Non-pigmented ciliary epithelial cell (primary cell): ENCODE measurements around the gene PEAK1.
"Not testable (repeated sequence)": the region's sequence is repeated elsewhere in the genome, so short reads cannot be mapped to it uniquely, and the experiment has no call there.

Experiments
- DNase-seq: peaks from one replicate; pipeline ENCODE4 v3.0.0-alpha.2; 2010; ENCODE audit warnings: low read depth

PEAK1 gene

DNA sequence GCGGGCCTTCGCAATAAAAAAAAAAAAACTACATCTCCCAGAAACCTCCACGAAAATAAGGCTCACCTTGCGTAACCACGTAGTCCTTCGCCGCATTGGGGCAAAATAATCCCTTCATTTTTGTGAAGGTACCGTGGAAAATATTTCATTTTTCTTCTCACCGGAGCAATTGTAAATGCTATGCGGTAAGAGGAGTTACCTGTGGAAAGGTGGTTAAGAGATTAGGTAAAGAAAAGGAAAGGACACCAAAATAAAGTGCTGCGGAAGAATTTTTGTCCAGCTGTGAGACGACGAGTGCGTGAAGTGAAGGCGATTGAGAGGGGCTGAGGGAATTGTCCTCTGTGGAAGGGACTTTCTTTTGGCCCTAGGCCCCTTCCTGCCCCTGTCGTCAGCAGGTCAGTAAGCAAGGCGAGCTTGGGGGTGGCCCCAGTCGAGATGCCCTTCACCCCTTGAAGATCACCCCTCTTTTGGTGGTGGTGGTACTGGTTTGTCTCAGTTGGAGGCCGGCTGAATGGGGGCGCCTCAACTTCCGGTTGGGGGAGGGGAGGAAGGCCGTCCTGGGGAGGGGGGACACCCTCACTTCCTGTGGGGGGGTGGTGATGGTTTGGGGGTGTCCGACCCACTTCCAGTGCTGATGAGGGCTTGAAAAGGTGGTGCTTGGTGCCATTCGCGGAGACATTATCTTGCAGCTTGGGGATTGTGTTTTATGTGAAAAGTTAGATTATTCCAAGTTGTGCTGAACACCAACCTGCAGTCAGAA is 886 bp upstream of the PEAK1 start, which contains the start of gene HMG20A:
TSS of gene HMG20A (plus strand) at position 279 of the 760 bp plus-strand sequence. CDS start 37,520 bp downstream, outside the sequence.
- no peak for DNase-seq

DNA sequence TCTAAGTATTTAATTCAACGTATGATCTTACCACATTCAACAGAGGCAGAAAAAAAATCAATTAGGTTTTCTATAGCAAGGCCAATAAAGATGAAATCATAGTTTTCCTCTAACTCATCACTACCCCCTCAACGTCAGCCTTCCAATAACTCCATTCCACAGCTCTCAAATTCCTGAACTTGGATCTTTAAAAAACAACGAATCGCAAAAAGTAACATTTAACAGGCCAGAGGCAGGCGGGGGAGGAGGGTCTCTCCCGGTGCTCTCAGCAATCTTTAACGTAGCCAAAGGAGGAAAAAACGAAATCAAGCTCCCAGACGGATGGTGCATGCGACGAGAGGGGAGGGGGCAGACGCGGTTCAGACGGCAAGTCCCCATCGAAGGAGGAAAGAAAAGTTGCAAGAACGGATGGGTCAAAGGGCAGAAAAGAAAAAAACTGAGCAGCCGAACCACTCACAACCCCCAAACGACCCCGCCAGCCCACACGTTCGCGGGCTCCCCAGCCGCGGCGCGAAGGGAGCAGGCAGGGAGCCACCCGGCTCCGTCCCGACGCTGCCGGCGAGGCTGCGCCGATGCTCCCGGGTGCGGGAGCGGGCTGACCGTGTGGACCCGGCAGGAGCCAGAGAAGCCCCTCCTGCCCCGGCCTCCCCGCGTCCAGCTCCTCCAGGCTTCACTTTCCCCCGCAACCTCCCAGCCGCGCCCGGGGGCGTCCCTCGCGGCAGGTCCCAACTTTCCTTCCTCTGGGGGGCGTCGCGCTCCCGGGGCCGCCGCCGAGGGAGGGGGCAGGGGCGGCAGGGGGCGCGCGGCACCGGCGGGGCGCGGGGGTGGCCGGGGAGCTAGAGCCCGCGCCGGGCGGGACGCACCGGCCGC is 703 bp downstream of the PEAK1 start:
- DNase-seq = no peak

DNA sequence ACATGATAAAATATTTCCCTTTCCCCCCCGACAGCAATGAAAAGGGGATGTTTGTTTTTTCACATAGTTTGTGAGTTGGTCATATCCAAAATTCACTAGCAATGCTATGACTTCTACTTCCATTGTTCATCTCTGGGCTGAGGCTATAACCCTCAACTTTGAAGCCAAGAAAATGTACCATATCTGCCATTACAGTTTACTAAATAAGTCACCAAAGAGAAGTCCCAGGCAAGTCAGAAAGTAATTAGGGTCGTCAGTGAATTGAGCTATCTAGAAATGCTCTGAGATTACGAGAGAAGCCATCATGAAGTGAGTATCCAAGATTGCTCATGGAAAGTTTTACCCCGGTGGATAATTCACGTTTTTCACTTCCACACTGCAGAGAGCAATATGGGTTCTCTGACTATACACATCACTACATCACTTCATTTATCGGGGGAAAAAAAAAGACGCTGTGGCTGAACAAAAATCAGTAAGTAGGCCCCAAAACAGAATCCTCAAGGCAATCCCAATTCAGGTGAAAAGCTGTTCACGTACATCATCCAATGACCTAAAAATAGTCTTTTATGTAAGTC is 1.4 kb downstream of the PEAK1 start:
- no peak for DNase-seq

DNA sequence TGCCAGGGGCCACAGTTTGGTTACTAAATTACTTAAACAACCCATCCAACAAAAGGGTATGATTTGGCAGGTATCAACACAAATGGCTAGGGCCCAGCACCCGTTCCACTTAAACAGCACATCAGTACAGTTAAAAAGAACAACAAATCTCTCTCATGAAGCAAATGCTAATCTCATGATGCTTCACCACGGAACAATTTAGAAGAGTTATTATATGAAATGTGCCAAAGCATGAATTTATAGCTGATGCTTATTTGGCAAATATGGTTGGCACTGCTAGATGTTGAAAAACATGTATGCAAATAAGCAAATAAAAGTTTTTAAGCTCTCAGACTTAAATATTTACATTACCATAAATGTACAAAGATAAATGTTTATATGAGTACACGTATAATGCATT is 2.3 kb downstream of the PEAK1 start:
- no peak for DNase-seq

DNA sequence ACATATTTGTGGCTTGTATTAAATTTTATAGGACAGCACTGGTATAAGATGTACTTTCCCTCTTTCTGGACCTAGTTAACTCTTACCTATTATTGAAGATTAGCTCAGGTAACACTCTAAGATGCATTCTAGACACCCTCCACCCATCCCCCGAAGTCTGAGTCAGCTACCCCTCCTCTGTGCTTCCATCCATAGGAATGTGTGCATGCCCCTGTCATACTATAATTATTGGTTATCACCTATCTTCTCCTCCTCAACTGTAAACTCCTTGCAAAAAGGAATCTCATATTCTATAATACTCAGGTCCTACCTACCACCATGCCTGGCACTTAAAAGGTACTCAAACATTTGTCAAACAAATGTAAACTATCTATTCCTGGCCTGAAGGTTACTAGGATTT is 3.0 kb downstream of the PEAK1 start:
- no peak for DNase-seq

DNA sequence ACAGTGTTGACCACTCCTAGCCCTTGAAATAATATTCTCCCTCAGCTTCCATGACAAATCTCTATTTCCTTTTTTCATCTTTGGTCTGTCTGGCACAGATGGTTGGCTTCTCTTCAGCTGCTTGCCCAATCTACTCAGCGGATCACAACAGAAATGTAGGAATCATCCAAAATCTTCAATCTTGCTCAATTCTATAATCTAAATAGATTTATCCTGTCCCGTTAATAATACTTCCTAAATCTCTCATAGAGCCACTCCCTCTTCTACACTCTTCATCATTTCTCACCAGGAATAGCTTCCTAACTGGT is 3.8 kb downstream of the PEAK1 start:
- no peak for DNase-seq

DNA sequence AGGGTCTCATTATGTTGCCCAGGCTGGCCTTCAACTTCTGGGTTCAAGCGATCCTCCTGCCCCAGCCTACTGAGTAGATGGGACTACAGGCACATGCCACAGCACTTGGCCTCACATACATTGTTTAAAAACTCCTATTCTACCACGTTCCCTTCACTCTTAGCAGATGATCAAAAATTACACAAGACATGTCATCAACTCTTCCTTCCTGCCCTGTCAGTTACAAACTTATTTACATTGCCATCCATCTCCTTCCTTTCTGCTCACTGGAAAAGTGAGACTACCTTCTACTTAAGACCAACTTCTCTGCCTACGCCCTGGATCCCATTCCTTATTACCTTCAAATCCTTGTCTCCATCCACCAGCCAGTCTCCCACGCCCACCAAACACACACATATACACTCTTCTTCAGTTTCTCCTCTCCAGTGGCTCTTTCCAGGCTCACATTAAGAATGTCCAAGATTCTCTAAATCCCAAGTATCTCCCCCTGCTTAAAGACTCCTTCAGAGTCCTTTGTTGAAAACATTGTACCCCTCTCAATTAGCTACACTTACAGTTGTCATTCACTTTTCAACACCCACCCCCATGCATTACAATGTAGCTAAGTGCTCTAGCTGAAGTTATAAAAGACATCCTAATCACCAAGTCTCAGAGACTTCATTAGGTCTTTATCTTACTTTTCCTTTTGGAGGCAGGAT is 4.3 kb downstream of the PEAK1 start:
- no peak for DNase-seq

DNA sequence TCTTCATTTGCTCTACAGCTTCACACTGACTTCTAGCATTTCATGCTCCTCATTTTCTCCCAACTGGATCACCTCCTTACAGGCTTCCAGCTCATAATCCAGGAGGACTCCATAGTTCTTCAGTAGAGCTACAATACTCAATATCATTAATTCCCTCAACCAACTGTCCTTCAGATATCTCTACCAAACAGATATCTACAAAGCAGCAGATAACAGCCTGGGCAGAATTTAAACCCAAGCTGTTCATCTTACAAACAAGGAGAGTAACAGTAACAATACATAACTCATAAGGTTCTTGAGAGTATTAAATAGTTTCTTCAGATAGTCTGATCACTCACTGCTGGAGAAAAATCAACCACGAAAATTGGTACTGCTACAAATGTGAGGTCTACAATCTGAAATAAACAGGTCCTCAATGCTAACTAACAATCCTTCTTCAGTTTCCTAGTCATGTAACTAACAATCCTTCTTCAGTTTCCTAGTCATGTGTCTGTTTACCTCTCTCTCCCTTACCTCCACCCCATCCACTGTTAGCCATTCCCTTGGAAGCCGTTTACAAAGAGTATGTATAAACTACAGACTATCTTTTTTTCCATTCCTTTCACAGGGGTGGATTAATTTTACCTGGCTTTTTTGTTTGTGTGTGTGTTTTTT is 5.0 kb downstream of the PEAK1 start:
- no peak for DNase-seq

DNA sequence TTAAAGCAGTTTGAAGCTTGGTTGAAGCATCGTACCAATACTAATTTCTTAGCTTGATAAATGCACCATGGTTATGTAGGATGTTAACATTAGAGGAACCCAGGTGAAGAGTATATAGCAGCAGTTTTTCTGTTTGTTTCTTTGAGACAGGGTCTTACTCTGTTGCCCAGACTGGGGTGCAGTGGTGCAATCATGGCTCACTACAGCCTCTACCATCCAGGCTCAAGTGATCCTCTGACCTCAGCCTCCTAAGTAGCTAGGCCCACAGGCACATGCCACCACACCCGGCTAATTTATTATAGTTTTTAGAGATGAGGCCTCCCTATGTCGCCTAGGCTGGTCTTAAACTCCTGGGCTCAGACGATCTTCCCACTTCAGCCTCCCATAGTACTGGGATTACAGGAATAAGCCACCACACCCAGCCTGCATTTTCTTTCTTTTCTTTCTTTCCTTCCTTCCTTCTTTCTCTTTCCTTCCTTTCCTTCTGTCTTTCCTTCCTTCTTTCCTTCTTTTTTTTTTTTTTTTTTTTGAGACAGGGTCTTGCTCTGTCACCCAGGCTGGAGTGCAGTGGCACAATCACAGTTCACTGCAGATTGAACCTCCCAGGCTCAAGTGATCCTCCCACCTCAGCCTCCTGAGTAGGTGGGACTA is 6.1 kb downstream of the PEAK1 start:
- DNase-seq = no peak

DNA sequence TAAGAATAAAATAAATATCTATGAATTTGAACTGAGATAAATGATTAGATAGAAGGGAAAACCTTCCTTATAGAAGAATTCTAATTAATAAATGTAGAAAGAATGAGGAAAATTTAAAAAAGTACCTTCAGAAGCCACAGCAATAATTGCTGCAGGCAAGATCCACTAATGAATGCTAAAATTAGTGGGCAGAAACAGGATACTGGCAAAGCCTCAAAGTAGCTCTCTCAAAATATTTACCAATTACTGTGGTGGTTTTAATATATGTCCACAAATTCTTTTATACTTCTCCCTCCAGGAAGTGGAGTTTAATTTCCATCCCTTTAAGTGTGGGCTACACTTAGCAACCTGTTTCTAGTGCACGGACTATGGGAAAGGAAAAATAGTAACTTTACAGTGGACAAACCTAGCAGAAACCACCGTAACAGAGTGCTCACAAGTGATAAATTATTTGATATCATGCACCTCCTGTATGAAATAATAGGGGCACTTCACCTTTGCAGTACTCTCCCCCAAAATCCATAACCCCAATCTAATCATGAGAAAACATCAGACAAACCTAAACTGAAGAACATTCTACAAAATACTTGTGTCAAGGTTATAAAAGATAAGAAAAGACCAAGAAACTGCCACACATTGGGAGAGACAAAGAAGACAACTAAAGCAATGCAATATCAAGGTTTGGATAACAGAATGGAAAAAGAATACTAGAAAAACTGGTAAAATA is 6.8 kb downstream of the PEAK1 start:
- DNase-seq = no peak

DNA sequence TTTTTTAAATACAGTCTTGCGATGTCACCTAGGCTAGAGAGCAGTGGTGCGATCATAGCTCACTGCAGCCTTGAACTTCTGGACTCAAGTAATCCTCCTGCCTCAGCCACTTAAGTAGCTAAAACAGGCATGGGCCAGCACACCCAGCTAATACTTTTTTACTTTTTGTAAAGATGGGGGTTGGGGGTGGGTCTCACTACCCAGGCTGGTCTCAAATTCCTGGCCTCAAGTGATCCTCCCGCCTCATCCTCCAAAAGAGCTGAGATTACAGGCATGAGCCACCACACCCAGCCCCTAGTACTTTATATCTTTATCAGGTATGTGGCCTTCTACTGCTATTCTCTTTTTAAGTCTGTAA is 8.3 kb downstream of the PEAK1 start:
- no peak for DNase-seq

DNA sequence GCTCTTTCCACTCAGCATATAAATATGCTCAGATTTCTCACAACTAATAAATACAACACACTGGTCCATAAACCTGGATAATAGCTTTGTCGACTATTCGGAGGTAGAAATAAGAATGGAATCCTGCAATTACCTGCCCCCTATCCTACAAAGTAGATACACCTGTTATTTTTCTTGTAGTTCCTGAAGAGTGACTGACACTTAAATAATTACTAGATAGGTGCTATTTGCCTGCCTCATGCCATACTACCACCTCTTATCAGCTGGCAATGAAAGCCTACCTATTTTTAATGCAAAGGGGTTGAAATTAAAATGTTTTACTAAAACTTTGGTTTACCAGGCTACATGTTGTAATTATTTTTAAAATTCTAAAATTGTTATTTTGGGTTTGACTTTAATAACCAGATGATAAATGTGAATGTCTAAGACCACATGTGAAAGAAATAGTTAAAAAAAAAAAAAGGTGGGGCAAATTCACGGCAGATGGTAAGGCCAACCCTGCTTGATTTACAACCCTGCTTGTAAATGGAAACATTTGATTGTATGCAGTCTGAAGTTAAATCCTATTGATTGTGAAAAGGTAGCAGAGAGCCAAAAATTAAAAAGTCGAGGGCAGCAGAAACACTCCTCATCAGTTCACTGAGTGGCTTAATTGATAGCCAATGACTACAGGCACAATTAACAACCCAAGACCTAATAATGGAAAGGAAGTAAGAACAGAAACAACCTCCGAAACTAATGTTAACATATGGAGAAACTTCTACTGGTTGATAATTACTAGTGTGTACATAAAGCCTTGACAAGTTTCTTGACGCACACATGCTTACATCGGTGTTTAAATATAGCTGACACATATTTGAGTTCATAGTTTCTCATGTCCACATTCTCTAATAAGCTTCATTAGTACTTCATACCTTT is 8.9 kb downstream of the PEAK1 start:
- no peak for DNase-seq

DNA sequence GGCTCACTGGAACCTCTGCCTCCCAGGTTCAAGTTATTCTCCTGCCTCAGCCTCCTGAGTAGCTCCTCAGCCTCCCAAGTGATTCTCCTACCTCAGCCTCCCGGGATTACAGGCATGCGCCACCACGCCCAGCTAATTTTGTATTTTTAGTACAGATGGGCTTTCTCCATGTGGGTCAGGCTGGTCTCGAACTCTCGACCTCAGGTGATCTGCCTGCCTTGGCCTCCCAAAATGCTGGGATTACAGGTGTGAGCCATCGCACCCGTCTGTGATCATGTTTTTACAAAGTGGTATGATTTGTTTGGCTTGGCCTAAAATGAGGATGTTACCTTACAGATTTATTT is 9.8 kb downstream of the PEAK1 start:
- DNase-seq = not testable (repeated sequence)

DNA sequence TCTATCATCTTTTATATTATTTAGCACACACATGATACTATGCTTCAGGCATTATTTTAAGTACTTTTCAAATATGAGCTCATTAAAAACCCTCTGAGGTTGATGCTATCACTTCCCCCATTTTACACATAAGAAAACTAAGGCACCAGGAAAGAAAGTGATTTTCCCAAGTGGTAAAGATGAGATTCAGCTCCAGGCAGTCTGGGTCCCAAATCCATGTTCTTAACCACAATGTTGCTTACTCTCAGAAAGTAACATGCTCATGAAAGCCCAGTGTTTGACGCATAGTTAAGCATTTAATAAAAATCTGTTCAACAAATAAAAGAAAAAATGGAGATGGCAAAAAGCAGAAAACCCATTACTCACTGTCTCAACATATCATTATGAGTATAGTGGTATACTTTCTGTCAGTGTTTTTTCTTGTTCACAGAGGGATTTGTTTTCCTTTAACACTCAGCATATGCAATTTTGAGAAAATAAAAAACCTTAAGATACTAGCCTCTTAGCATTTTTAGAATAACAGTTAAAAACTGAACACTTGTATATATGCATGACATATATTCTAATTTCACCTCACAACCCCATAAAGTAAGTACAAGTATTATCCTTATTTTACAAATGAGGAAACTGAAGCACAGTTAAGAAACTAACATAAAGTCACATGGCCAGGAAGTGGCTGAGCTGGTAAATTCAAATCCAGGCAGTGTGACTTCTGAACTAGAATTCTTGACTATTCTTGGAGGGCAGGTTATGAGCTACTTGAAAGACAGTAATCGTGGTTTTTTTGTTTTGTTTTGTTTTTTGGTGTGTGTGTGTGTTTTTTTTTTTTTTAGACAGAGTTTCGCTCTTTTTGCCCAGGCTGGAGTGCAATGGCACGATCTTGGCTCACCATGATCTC is 10.4 kb downstream of the PEAK1 start:
- DNase-seq = no peak

DNA sequence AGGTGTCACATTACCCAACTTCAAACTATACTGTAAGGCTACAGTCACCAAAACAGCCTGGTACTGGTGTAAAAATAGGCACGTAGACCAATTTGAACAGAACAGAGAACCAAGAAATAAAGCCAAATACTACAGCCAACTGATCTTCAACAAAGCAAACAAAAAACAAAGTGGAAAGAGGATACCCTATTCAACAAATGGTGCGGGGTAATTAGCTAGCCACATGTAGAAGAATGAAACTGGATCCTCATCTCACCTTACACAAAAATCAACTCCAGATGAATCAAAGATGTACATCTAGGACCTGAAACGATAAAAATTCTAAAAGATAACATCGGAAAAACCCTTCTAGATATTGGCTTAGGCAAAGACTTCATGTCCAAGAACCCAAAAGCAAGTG is 13.1 kb downstream of the PEAK1 start:
- DNase-seq = no peak

DNA sequence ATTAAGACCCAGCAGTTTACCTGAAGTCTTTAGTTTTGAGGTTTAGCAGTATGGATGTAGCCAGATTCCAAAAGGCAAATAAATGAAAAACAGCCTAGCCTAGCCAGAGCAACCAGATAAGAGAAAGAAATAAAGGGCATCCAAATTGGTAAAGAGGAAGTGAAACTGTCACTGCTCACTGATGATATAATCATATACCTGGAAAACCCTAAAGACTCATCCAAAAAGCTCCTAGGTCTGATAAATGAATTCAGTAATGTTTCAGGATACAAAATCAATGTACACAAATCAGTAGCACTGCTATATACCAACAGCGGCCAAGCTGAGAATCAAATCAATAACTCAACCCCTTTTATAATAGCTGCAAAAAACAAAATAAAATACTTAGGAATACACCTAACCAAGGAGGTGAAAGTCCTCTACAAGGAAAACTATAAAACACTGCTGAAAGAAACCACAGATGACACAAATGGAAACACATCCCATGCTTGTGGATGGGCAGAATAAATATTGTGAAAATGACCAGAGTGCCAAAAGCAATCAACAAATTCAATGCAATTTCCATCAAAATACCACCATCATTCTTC is 13.6 kb downstream of the PEAK1 start:
- DNase-seq = not testable (repeated sequence)

DNA sequence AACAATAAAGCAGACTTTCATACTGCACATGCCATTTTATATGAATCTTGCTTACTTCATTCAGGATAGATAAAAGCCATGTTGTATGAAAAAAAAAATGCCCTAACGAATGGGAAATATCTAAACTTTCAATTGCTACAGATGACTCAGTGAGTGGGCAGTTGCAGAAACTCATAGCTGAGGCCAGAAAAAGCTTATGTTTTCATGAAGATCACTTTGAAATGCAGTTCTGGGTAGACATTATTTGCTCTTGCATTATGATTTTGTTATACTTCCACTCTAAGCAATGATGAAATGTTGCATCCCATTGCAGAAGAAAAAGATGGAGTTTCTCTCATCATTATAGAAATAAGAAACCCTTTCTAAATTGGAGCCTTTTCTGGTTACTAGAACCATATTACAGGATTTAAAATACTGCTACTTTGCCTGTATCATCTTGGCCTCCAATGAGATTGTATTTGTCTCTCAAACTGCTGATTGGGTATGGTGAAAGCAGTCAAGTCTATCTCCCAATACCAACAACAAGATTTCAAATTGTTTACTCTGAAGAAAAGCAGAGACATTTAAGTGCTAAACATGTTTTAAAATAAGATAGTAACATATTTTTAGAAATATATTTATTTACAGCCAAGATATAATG is 17.0 kb downstream of the PEAK1 start:
- peak; percentile 49 for DNase-seq

DNA sequence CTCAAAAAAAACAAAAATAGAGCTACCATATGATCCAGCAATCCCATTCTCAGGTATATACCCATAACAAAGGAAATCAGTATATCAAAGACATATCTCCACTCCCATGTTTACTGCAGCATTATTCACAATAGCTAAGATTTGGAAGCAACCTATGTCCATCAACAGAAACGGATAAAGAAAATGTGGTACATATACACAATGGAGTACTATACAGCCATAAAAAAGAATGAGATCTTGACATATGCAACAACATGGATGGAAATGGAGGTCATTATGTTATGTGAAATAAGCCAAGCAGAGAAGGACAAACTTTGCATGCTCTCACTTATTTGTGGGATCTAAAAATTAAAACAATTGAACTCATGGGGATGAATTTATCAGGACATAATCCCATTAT is 19.6 kb downstream of the PEAK1 start:
- DNase-seq = no peak
